GM18507 (cell line): ENCODE results near the gene EMC9.

ENCODE experiments used
- DNase-seq: peaks from one replicate; pipeline ENCODE4 v3.0.0; 2011; ENCODE audit warnings: low read depth; ENCODE audit not compliant: insufficient read length; ENCODE audit errors: extremely low spot score
- FAIRE-seq: peaks from 2 replicates; lab custom pipeline; 2011; peaks lifted over from hg19 to GRCh38; lab: Jason Lieb, UNC

The EMC9 gene

DNA sequence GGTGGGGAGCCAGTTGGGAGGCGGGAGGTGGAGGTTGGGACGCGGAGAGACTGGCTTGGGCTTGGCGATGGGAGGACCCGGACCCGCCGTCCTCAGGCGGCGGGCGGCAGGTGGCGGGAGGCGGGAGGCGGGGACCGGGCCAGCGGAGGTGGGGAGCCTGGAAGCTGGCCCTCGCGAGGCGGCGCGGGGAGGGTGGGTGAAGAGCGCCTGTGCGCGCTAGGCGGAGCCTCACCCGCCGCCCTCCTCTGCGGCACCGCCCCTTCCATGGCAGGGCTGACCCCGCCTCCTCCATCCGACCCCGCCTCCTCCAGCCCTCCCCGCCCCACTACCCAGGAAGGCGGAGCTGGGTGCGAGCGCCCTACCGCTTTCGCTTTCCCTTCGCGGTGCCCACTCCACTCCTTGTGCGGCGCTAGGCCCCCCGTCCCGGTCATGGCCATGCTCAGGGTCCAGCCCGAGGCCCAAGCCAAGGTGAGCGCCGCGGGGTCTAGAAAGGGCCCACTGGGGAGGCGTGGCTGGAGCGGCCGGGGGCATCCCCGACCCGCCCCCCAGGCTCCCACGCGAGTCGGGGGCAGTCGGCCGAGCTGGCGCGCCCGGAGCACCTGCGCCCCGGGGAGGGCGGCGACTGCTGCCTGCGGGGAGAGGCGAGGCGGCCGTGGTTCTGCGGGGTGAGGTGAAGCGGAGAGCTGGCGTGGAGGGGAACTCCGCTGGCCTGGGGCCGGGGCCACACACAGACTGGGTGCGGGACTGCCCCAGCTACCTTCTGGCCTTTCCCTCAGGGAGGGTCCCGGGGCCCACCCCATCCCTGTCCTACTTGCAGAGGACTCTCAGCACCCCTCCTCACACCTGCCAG lies 5.3 kb downstream of the EMC9 start, which contains the start of gene PSME1:
Gene PSME1 (plus strand): TSS at position 361 of the 850 bp plus-strand sequence. CDS start 69 bp downstream, at position 430.
- DNase-seq: peak; percentile 83

DNA sequence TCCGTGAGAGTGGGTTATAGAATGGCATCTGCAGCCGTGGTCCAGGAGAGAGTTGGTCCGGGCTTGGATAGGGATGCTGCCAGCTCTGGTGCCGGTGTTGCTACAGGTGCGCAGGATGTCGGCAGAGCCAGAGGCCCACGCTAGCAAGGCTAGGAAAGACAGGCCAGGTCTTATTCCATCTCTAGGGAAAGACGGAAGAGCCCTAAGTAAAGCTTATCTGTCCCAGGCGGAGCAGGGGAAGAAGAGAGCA lies 5.9 kb downstream of the EMC9 start:
- no peak for DNase-seq
- FAIRE-seq: no peak

More for the DNA sequence above, 5.3 kb downstream of the EMC9 start, which contains the start of gene PSME1:
- peak; percentile 93 for FAIRE-seq

DNA sequence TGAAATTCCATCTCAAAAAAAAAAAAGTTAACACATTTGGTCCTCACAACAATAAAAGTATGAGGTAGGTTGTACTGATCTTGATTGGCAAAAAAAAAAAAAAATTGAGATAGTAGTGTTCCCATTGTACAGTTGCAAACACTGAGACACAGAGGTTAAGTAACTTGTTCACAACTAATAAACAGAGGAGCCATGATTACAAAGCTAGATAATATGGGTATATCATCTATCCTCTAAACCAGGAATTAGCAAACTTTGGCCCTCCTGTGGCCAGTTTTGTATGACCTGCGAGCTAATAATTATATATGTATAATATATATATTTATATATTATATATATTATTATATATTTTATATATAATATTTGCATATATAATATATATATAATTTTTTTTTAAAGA lies 7.7 kb downstream of the EMC9 start:
- FAIRE-seq (no peak), DNase-seq (no peak)

- FAIRE-seq: no peak
- no peak for DNase-seq
Observed at GRCh38 chr14:24132976-24133375, 8.4 kb downstream of the EMC9 start.

DNA sequence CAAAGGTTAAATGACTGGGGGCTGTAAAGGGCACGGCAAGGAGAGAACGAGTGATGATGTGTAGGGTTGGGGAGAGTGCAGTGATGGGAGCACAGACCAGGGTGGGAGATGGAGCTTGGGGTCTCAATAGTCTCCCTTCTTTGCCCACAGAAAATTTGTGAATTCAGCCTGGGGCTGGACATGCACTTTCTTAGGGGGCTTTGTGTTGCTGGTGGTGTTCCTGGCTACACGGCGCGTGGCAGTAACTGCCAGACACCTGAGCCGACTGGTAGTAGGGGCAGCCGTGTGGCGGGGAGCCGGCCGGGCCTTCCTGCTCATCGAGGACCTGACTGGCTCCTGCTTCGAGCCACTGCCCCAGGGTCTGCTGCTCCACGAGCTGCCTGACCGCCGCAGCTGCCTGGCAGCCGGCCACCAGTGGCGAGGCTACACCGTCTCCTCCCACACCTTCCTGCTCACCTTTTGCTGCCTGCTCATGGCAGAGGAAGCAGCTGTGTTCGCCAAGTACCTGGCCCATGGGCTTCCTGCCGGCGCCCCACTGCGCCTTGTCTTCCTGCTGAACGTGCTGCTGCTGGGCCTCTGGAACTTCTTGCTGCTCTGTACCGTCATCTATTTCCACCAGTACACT lies 9.2 kb downstream of the EMC9 start:
- FAIRE-seq (no peak), DNase-seq (no peak)

GRCh38 chr14:24131549-24131966 lies 9.8 kb downstream of the EMC9 start:
- no peak for FAIRE-seq
- DNase-seq: no peak

DNA sequence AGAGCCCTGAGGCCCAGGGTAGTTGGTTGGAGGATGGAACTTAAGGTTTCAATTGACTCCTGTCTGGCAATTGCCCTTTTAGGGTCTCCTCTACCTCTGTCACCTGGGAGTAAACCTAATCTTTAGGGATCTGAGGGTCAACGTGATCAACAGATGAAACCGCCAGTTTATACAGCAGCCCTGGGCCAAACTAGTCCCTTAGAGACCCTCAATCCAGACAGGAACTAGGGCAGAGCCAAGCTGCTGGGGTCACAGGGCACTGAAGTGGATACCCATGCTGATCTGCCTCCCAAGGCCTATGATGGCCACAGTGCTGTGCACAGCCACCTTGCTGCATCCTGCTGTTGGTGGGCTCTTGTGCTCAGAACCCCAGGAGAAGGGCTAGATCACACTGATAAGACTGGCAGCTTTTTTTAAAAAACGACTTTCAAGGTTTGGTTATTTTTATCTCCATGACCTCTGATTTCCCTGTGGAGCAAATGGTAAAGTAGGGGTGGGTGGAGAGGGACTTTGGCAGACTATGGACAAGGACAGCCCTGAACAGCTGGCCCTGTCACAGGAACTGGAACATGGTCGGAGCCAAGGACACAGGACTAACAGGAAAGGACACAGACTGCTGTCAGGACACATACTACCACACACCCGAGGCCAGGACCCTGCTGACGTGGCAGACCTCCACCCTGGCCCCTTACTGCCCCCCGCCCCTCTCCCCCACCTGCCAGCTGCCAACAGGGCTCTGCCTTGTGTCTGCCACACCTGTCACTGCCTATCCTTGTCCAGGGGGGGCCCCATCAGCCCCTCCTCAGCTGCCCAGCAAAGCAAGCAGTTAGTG lies 10.5 kb downstream of the EMC9 start:
- FAIRE-seq (no peak), DNase-seq (no peak)

- FAIRE-seq (no peak), DNase-seq (no peak)
Observed at GRCh38 chr14:24130380-24130716, 11.0 kb downstream of the EMC9 start, which contains the start of gene FITM1. FITM1 (plus strand) TSS chr14:24130659; CDS start chr14:24131564, 905 bp downstream.

DNA sequence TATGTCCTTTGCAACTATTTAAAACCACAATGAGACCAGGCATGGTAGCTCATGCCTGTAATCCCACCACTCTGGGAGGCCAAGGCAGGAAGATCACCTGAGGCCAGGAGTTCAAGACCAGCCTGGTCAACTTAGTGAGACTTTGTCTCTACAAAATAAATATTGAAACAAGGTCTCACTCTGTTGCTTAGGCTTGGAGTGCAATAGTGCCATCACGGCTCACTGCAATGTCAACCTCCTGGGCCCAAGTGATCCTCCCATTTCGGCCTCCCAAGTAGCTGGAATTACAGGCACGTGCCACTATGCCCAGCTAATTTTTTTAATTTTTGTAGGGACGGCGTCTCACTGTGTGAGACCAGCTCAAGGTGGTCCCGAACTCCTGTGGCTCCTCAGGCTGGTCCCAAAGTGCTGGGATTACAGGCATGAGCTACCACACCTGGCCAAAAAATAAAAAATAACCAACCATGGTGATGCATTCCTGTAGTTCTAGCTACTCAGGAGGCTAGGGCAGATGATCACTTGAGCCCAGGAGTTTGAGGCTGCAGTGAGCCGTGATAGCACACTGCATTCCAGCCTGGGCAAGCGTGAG lies 11.9 kb downstream of the EMC9 start:
- FAIRE-seq (no peak), DNase-seq (no peak)

GRCh38 chr14:24127673-24128072 lies 13.7 kb downstream of the EMC9 start:
- DNase-seq (no peak), FAIRE-seq (no peak)

DNA sequence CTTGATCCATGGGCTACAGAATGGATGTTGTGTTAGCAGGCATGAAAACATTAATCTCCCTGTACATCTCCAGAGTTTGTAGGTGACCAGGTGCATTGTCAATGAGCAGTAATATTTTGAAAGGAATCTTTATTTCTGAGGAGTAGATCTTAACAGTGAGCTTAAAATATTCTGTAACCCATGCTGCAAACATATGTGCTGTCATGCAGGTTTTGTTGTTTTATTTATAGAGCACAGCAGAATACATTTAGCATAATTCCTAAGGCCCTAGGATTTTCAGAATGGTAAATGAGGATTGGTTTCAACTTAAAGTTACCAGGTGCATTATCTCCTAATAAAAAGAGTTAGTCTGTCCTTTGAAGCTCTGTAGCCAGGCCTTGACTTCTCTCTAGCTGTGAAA lies 14.5 kb downstream of the EMC9 start:
- FAIRE-seq: no peak

GRCh38 chr14:24123424-24124417 lies 17.7 kb downstream of the EMC9 start:
- FAIRE-seq: peak; percentile 51
- no peak for DNase-seq

More for the DNA sequence above, 14.5 kb downstream of the EMC9 start:
- no peak for DNase-seq

DNA sequence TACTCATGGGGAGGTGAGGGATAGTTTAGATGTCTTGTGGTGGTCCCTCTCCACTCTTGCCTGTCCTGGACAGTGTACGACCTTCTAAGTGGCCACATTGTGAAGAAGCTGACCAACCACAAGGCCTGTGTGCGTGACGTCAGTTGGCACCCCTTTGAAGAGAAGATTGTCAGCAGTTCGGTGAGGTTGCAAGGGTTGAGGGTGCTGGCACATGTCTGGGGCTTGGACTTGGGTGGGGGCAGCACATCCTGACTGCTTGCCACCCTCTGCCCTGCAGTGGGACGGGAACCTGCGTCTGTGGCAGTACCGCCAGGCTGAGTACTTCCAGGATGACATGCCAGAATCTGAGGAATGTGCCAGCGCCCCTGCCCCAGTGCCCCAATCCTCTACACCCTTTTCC lies 18.5 kb downstream of the EMC9 start:
- DNase-seq (no peak), FAIRE-seq (no peak)

GRCh38 chr14:24122416-24122815 lies 19.0 kb downstream of the EMC9 start:
- no peak for DNase-seq
- no peak for FAIRE-seq

GRCh38 chr14:24121210-24121609 lies 20.2 kb downstream of the EMC9 start:
- DNase-seq (no peak), FAIRE-seq (no peak)

GRCh38 chr14:24119691-24120090 lies 21.7 kb downstream of the EMC9 start:
- FAIRE-seq (no peak), DNase-seq (no peak)

DNA sequence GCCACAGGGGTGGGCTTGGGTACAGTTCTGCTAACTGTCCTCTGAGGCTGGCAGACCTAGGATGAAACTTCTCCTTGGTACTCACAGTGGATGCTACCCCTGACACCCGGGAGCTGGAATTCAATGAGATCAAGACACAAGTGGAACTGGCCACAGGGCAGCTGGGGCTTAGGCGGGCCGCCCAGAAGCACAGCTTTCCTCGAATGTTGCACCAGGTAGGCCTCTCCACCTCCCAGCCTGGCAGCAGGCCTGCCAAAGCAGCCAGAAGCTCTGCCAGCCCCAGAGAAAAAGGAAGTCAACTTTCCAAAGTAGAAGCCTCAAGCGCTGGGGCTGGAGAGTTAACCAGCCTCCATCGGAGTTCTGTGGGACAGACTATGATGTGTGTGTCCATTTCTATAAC lies 24.2 kb downstream of the EMC9 start:
- FAIRE-seq (no peak), DNase-seq (no peak)

DNA sequence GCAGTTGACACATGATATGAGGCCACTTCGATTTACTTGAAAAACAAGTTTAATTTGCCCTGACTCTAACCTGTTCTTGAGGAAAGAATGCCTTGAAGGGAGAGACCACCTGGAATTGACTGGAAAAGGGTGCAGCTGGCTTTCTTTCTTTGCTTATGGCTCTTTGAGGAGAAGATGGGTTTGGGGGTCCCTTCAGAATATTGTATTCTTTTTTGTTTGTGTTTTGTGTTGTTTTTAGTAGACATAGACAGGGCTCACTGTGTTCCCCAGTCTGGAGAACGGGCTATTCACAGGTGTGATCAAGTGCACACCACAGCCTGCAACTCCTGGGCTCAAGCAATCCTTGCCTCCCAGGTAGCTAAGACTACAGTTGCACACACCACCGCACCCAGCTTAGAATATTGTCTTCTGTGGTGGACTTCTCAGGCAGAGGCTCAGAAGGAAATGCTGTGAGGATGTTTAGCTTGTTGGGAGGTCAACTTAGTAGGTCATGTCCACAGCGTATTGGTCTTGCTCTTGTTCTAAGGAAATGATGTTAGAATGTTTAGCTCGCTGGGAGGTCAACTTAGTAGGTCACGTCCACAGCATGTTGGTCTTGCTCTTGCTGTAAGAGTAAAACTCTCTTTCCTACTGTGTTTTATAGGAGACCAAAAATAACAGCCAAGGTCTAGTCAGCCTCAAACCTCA lies 25.1 kb downstream of the EMC9 start:
- no peak for DNase-seq
- no peak for FAIRE-seq
